Medulla oblongata (tissue), 1 donor: ENCODE measurements around the gene DNAJC12.
"Not testable (repeated sequence)": the region's sequence is repeated elsewhere in the genome, so short reads cannot be mapped to it uniquely, and the experiment has no call there.

Experiments used
- DNase-seq: peaks from one replicate; pipeline ENCODE4 v3.0.0-alpha.2; 2015; ENCODE audit errors: extremely low spot score

The DNAJC12 gene

DNA sequence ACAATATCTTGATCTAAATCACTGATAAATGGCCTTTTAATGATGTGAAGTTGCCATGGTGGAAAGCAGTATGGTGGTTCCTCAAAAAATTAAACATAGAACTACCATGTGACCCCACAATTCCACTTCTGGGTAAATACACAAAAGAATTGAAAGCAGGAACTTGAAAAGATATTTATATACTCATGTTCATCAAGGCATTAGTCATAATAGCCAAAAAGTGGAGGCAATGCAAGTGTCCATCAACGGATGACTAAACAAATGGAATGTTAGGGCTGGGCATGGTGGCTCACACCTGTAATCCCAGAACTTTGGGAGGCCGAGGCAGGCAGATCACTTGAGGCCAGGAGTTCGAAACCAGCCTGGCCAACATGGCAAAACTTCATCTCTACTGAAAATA, 2.0 kb upstream of the DNAJC12 start:
- no peak for DNase-seq

DNA sequence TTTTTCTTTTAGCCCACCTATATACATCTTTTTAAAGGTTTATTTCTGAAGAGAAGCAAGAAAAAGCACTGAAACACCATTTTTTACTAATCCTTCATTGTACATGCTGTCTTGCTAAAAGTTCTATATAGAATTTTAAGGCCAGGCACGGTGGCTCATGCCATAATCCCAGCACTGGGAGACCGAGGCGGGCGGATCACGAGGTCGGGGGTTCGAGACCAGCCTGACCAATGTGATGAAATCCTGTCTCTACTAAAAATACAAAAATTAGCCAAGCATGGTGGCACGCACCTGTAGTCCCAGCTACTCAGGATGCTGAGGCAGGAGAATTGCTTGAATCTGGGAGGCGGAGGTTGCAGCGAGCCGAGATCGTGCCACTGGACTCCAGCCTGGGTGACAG, 1.5 kb upstream of the DNAJC12 start:
- not testable (repeated sequence) for DNase-seq

DNA sequence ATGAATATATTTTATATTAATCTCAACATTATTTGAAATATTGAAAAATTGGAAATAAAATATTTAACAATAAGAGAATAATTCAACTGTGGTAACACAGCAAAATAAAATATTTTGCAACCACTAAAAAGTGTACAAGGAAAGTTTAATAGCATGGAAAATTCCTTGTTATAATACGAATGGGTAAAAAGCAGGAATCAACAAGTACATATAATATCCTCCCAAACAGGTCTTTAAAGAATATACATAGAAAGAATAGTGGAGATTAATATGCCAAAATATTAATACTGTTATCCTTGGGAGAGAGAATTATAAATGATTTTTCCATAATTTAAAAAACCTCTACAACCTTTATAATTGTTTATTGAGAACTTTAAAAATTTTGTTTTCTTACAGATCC, 1.0 kb downstream of the DNAJC12 start:
- DNase-seq, result no peak

DNA sequence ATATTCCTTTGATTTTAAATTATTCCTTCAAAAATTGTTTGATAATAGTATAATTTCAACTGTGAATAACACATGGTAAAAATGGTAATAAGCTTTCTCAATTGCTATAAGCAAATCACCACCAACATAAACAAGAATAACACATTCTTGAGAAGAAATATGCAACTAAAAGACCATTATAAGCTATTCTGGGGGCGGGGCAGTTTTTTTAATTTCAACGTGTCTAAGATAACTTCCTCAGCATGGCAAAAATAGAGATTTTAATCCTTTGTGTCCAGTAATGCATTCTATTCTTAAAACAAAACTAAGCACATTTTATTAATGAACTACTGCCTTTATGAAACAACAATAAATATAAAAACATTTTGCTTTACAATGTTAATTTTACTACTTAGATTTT, 1.5 kb downstream of the DNAJC12 start:
- no peak for DNase-seq

DNA sequence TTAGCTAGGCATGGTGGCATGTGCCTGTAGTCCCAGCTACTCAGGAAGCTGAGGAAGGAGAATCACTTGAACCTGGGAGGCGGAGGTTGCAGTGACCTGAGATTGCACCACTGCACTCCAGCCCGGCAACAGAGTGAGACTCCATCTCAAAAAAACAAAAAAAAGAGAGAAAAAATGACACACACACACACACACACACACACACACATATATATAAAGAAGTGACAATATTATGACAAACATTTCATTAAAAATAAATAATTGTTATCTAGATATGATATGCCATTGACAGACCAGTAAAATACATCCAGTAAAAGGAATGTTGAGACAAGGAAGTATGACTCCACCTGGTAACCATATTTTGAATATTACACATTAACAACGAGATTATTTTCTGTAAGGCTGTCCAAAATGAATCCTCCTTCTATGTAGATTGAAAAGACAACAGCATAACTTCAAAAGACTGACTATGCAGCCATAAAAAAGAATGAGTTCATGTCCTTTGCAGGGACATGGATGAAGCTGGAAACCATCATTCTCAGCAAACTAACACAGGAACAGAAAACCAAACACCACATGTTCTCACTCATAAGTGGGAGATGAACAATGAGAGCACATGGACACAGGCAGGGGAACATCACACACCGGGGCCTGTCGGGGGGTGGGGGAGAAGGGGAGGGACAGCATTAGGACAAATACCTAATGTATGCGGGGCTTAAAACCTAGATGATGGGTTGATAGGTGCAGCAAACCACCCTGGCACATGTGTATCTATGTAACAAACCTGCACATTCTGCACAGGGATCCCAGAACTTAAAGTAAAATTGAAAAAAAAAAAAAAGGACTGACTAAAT, 2.2 kb downstream of the DNAJC12 start:
- not testable (repeated sequence) for DNase-seq

DNA sequence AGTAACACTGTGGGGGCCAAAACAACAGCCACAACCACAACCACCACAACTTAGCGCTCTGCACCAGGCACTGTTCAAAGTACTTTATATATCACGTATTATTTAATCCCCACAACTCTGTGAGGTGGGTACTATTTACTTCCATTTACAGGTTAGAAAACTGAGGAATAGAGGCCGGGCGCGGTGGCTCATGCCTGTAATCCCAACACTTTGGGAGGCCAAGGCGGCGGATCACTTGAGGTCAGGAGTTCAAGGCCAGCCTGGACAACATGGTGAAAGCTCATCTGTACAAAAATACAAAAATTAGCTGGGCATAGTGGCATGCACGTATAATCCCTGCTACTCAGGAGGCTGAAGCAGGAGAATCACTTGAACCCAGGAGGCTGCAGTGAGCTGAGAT, 3.6 kb downstream of the DNAJC12 start:
- no peak for DNase-seq

DNA sequence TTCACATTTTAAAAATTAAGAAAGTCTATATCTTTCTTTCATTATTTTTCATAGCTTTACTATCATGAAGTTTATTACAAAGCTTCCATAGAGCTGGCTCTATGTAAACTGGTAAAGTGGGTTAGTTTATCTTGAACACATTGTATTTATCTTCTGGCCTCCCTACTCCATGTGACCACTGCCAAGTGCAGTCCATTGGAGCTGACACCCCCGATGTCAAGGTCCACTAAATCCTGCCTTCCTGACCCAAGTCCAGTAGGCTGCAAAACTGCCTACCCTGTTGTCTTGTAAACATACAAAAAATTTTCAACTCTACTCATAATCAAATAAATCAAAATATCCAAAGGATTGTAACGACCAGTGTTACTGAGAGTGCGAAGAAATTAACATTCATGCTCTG, 10.2 kb downstream of the DNAJC12 start:
- no peak for DNase-seq

DNA sequence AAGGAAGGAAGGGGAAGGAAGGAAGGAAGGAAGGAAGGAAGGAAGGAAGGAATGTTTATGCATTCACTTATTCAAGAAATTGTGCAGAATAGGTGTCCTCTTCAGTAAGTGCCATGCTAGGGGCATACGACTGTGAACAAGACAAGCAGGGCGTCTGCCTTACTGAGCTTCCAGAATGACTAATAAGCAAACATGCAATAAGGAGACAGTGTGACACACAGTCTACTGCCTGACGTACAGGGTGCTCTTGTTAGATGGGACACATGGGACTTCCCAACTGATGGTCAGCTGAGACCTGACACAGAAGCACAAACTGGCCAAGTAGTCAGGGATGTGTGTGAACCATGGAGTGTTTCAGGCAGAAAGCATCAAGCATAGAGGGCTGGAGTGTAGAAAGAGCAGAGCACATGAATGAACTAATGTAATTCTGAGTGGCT, 18.2 kb downstream of the DNAJC12 start:
- DNase-seq, result no peak

DNA sequence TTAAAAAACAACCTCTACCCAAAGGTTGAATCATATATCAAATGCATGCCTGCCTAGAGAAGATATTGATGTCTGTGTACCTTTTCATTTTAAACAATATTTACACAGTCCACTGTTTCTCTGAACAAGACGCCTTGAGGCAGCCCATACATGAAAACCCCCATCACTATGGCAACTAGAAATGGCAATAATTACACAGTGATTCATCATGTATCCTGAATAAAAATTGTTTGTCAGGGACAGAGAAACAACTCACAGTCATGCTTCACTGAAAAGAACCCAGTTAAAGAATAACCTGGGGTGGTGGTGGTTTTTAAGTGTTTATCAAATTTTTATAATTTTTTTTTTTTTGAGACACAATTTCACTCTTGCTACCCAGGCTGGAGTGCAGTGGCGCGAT, 19.7 kb downstream of the DNAJC12 start:
- DNase-seq, result no peak

DNA sequence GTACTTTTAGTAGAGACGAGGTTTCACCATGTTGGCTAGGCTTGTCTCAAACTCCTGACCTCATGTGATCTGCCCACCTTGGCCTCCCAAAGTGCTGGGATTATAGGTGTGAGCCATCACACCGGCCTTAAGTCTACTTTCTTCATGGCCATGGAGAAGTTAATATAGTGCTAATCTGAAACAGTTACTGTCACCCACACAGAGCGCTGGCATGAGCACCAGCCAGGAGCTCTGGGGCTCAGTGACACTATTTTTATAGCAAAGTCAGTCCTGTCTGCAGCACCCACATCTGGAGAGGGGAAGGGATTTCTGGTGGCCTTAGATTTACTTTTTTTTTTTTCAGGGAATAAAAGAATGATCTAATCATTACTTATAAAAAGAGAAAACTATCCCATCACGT, 21.3 kb downstream of the DNAJC12 start:
- no peak for DNase-seq

DNA sequence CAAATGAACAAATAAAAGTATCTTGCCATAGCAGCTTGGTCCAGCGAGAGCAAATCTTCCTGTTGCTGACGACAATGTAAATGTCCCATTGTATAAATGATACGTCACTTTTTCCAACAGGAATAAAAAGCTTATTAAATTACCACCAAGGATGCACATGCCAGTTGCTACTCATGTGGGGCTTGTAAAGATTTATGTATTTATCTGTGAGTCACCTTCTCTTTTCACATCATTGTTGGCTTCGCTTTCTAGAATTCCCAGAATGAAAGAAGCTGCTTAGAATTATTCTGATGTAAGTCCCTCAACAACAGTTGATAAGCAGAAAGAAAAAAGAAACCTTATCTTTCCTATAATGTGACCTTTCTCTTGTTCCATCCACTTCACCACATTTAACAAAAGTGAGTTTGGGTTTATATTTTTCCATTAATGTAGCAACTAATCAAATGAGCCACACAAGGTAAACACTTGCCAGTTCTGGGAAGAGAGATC, 22.4 kb downstream of the DNAJC12 start:
- DNase-seq, result no peak

DNA sequence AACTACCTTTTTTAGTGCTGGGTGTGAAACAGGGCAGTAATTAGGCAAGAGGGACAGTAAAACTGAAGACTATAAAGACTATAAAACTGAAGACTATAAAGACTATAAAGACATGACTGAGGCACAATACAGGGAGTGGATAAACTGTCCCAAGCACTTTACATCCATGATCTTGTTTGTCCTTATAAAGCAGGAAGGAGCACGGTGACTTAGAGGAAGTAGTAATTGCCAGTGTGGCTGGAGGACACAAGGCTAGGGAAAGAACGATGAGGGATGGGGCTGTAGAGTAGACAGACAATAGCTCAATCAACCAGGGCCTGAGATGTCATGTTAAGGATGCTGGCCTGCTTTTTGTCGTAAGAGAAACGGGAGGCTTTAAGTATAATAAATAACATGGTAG, 26.0 kb downstream of the DNAJC12 start:
- no peak for DNase-seq

DNA sequence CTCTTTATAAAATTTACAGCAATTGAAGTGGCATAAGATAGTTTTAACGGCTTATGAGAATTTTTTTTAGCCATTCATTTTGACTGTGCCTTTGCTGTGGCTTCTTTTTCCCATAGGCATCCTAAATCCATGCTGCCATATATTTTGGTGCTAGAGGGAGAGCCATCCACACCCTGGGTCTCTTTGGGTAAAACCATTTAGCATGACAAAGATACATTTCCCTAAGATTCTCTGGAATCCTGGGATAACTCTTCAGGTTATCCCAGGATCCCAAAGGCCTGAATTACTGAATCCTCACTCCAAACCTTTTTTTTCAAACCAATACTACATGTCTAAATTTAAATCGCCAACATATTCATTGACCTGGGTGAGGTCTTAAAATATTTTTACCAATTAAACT, 28.9 kb downstream of the DNAJC12 start:
- no peak for DNase-seq

DNA sequence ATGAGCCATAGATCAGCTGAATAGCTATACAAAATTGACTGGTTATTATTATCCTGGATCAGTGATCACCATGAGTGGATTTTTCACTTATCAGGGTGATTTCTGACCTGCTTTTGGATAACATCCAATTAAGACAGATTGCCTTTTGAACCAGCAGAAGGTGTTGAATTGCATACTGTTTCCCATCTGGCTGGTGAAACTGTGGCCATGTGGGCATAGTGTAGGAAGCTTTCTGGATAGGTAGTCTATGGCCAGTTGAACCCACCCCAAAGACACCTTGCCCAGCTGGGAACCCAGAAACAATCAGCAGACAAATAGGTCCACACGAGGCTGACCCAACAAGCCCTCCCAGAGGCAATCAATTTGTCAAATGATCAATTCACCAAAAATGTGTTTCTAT, 29.3 kb downstream of the DNAJC12 start:
- DNase-seq, result no peak

DNA sequence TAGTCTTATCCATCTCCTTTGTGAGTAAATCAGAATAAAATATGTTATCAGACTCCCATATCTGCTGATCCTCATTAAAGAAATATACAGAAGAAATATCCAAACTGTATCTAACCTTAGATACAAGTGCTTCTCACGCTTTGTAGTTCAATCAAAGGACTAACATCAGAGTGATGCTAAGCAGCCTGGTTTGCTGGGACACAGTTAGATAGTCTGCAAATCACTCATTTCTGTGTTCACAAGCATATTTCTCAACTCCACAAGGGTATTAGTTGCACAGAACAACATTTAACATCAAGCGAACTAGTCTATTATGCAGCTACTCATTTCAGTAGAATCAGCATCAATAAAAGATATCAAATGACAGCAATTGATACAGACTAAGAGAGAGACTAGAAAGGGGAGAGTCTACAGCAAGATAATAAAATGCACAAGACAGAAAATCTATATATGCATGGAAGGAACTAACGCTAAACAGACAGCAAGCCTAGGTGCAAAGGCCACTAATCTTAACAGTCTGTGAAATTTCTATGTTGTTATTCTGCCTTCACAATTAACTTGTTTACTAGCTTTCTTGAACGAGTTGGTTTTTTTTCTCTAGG, 30.0 kb downstream of the DNAJC12 start:
- no peak for DNase-seq

DNA sequence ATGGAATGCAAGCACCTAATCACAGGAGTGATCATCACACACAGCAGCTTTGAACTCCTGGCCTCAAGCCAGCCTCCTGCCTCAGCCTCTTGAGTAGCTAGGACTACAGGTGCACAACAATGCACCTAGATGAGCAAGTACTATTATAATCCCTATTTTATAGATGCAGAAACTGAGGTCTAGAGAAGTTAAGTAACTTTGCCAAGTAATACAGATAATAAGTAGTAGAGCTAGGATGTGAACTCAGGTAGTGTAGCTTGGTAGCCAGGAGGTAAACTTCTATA, 33.7 kb downstream of the DNAJC12 start:
- DNase-seq, result no peak

DNA sequence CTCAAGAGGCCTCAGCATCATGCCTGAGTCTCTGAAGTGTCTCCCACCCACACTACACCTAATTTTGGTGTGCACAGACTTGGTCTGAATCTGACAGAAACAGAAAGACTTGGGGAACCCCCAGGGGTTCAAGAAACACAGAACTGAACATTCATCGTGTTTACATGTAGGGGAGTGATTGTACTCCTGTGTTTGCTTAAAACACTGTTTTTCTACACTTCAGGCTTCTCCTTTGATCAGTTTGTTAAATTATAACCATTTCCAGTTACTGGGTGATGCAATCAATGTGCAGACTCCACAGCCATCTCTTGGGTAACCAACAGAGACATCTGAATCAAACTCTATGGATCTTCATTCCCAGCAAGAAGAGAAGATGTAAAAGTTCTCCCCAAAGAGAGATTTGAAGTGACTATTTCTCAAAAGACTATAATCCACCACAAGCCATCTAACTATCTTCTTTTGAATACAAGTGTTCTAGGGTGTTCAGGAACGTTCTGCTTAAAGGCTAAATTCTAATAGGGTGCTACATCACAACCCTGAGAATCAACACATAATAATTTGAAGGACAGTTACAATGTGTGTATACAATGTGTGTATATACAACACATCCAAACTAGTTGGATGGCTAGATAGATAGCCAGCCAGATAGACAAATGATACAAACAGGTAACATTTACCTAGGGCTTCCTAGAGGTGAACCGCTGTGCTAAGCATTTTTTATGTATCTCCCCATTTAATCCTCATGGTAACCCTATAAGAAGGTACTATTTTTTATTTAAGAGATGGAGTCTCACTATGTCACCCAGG, 34.2 kb downstream of the DNAJC12 start:
- no peak for DNase-seq

DNA sequence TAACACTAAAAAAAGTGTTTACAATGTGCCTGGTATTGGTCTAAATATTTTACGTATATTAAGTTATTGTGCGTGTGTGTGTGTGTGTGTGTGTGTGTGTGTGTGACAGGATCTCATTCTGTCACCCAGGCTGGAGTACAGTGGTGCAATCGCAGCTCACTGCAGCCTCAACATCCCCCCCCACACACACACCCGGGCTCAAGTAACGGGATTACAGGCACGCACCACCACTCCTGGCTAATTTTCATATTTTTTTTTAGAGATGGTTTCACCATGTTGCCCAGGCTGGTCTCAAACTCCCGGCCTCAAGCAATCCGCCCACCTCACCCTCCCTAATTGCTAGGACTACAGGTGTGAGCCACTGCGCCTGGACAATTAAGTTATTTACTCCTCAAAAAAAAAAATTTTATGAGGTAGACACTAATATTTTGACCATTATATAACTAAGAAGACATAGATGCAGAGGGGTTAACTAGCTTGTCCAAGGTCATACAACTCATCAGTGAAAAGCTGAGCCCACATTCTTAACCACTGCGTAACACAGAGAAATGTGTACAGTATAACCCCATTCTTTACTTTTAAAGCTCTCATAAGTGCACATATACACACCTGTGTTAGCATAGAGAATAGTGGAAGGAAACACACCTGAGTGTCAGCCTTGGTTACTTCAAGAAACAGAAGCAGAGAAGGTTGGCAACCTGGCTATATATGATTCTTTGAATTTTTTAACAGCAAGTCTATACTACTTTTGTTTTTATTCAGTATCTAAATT, 35.0 kb downstream of the DNAJC12 start:
- no peak for DNase-seq

DNA sequence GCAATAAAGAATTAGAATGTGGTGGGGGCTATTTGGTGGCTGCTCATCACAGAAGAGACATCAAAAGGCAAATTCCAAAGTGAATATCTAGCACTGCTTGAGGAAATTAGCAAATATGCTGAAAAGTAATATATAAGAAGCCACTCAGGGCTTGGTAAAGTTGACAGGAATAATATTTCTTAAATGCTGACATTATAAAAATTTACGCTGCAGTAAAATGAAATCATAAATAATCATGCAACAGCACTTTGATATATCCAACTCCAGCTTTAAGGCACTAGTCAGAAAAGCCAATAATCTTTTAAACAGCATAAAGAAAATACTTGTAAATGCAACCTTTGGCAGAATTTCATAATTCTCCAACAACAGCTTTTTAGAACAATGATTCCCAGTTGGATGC, 36.9 kb downstream of the DNAJC12 start:
- no peak for DNase-seq

DNA sequence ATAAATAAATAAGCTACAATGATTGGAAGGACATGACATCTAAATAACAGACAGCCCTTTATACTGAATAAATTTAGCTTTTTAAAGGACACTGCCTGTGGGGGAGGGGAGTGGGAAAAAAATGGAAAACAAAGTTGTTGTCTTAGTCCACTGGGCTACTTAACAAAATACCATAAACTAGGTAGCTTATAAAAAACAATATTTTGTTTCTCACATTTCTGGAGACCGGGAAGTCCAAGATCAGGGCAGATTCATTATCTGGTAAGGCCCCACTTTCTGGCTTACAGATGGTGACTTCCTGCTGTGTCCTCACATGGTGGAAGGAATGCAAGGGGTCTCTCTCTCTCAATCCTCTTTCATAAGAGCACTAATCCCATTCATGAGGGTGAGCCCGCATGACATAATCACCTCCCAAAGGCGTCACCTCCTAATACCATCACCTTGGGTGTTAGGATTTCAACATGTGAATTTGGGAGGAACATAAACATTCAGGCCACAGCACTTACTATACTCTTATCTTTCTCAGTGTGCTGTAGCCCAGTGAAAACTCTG, 43.0 kb downstream of the DNAJC12 start:
- DNase-seq, result no peak

DNA sequence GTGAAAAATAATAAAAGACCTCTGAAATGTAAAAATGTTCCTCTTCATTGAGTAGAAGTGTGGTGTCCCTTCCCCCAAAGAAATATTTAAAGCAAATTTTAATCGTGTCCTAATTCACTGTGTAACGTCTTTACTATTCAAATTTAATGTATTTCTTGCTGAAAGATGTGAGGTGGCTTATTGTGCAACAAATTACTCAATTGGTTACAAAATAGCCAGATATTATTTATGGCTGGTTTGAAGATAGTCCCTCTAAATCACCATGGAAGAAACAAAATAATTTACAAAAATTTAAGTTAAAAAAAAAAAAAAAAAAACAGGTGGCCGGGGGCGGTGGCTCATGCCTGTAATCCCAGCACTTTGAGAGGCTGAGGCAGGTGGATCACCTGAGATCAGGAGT, 43.7 kb downstream of the DNAJC12 start:
- DNase-seq, result no peak

DNA sequence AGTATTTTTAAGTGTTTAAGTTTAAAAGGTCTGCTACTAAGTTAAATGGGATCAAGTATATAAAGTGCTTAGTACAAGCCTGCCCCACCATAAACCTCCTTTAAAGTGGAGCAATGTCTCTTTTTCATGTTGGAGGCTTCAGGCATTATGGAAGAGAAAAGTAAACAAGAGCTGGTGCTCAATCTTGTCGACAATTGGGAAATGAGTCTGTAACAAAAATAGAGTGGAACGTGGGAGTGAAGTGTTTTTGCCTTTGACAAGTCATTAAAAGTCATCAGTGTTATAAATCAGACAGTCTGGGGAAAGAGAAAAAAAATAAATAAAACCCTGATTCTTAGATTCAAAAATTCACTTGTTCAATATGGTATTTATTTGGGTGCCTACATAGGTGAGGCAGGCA, 44.7 kb downstream of the DNAJC12 start:
- DNase-seq, result no peak
